Esophagus squamous epithelium (tissue), 5 donors: Measurements from ENCODE around the gene VRTN. TPM values are rescaled to one million over a fixed set of nuclear protein-coding genes. Genes with fewer than 3 reads are reported as not detected.
"Not testable (repeated sequence)": the region's sequence is repeated elsewhere in the genome, so short reads cannot be mapped to it uniquely, and the experiment has no call there.

Experiments used
- DNase-seq: peaks from one replicate; lab custom pipeline; 2025; lab: John Stamatoyannopoulos, UW
- H3K27ac ChIP-seq, 4 donors: fragments of 200-600 bp; sonication (generic); one replicate each; pipeline ENCODE4 v1.5.1; 2016 to 2019; ENCODE audit warnings: mild to moderate bottlenecking in 1 of 4
- H3K27me3 ChIP-seq, 4 donors: fragments of 200-600 bp; sonication (generic); 1 replicate in 3 of 4; 2 replicates in 1 of 4; pipeline versions ENCODE4 v1.5.1 to v1.6.0; 2017 to 2021; ENCODE audit warnings: antibody characterized with exemption in 1 of 4
- H3K36me3 ChIP-seq, 3 donors: fragments of 200-600 bp; sonication (generic); one replicate each; pipeline ENCODE4 v1.5.1; 2016 to 2019
- H3K4me1 ChIP-seq, 3 donors: fragments of 200-600 bp; sonication (generic); one replicate each; pipeline ENCODE4 v1.5.1; 2017 to 2019
- H3K4me3 ChIP-seq, 4 donors: fragments of 200-600 bp; sonication (generic); 1 replicate in 3 of 4; 2 replicates in 1 of 4; pipeline ENCODE4 v1.5.1; 2016 to 2019; ENCODE audit warnings: mild to moderate bottlenecking in 2 of 4, moderate library complexity in 1 of 4
- H3K9me3 ChIP-seq, 3 donors: fragments of 200-600 bp; sonication (generic); one replicate each; pipeline ENCODE4 v1.5.1; 2016 to 2019
- CTCF ChIP-seq, 6 experiments: fragments of 450-650 bp in 4 of 6; fragments of 200-600 bp in 2 of 6; sonication (generic) in 2 of 6; IDR thresholded peaks; one replicate each; pipeline ENCODE4 v1.5.1; 2016 to 2019; ENCODE audit warnings: antibody characterized with exemption in 6 of 6, mild to moderate bottlenecking in 4 of 6, moderate library complexity in 4 of 6
- POLR2A ChIP-seq, 4 donors: fragments of 450-650 bp; IDR thresholded peaks; one replicate each; pipeline ENCODE4 v1.6.1; 2017; ENCODE audit warnings: antibody characterized with exemption in 4 of 4, mild to moderate bottlenecking in 4 of 4, moderate library complexity in 3 of 4
- WGBS, 2 donors: methylation state at CpG; one replicate each; pipeline ENCODE4 v1.1.5; 2018; 5-methylcytosine and 5-hydroxymethylcytosine counted together
- intact Hi-C: fragments of 100-400 bp; cut with DNase I; formaldehyde crosslinking; loops from one replicate; pipeline ENCODE4 v1.15.0; 2022
- total RNA-seq, 4 donors: library from RNA; depleted of rRNA; stranded (reverse); fragments of >200 nt; gene quantifications; one replicate each; pipeline ENCODE4 v1.1.0, GENCODE V29; 2016
- donor health status: DM: yes; HTN: yes; CAD: no.

The VRTN gene
- total RNA-seq, 4 donors from 2014 or later, result not detected

DNA sequence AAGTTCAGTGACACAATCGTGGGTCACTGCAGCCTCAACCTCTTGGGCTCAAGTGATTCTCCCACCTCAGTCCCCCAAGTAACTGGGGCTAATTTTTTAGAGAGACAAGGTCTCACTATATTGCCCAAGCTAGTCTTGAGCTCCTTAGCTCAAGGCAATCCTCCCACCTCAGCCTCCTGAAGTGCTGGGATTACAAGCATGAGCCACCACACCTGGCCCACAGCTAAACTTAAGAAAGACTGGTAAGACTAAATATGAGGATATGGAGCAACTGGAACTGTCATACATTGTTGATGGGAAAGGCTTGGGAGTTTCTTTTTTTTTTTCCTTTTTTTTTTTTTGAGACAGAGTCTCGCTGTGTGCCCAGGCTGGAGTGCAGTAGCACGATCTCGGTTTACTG is 34.0 kb downstream of the VRTN start:
- 88 to 92% methylated on average over 4 of the region's 4 CpGs for WGBS, 2 donors

GRCh38 chr14:74389980-74390379 is 41.7 kb downstream of the VRTN start:
- 65 to 73% methylated on average over 7 of the region's 7 CpGs for WGBS, 2 donors
- no peak overlapping the region for H3K27ac ChIP-seq
- intact Hi-C loops, result no loop called here
- no peak for TF ChIP-seq CTCF (IDR thresholded peaks at IDR 0.05)
- no peak overlapping the region for H3K4me3 ChIP-seq
- H3K4me1 ChIP-seq, result peaks cover 0 to 4% (median 0%) of the 10 kb centered on the region in 3 donors
- peaks cover 0 to 18% (median 0%) of the 10 kb centered on the region in 4 donors for H3K27me3 ChIP-seq
- no peaks in the 10 kb centered on the region for H3K36me3 ChIP-seq
- DNase-seq, result no peak
- H3K9me3 ChIP-seq, result no peaks in the 10 kb centered on the region

More for the DNA sequence above, 34.0 kb downstream of the VRTN start:
- TF ChIP-seq POLR2A (IDR thresholded peaks at IDR 0.05) (no peak), CTCF (IDR thresholded peaks at IDR 0.05) (no peak)
- no peak for DNase-seq
- Histone ChIP-seq H3K9me3 (no peaks in the 10 kb centered on the region), H3K4me1 (no peaks in the 10 kb centered on the region), H3K27ac (no peak overlapping the region), H3K27me3 (no peaks in the 10 kb centered on the region), H3K36me3 (no peaks in the 10 kb centered on the region), H3K4me3 (no peak overlapping the region)
- intact Hi-C loops, result no loop called here

- intact Hi-C loops, H3K4me3 ChIP-seq, H3K27ac ChIP-seq, H3K4me1 ChIP-seq, DNase-seq, H3K36me3 ChIP-seq, H3K9me3 ChIP-seq: not testable (repeated sequence)
- peaks cover 0 to 23% (median 0%) of the 10 kb centered on the region in 4 donors for H3K27me3 ChIP-seq
- WGBS, 2 donors, result 90 to 91% methylated on average over 3 of the region's 3 CpGs
Measured at GRCh38 chr14:74390505-74390904, 42.2 kb downstream of the VRTN start.

DNA sequence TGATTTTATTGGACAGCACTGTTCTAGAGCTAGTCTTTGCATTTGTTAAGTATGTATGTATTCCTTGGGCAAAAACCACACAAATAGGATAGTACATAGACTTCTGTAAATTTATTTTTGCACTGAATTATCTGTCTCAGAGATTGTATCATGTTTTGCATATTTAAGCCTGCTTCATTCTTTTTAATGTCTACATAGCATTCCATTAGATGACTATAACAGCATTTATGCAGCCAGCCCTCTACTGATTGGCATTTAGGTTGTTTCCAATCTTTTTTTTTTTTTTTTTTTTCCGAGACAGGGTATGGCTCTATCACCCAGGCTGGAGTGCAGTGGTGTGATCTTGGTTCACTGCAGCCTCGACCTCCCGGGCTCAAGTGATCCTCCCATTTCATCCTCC is 43.2 kb downstream of the VRTN start:
- Histone ChIP-seq H3K9me3 (no peaks in the 10 kb centered on the region), H3K27me3 (peaks cover 0 to 29% (median 0%) of the 10 kb centered on the region in 4 donors), H3K36me3 (no peaks in the 10 kb centered on the region), H3K4me1 (peaks cover 0 to 4% (median 0%) of the 10 kb centered on the region in 3 donors), H3K27ac (no peak overlapping the region), H3K4me3 (no peak overlapping the region)
- intact Hi-C loops, result no loop called here
- 58 to 86% methylated on average over 3 of the region's 3 CpGs for WGBS, 2 donors
- TF ChIP-seq CTCF (IDR thresholded peaks at IDR 0.05) (no peak), POLR2A (IDR thresholded peaks at IDR 0.05) (no peak)
- no peak for DNase-seq

- H3K27ac ChIP-seq, result no peak overlapping the region
- WGBS, 2 donors, result 76 to 77% methylated on average over 11 to 16 of the region's 16 CpGs
- H3K9me3 ChIP-seq, result no peaks in the 10 kb centered on the region
- DNase-seq, result no peak
- no peak overlapping the region for H3K4me3 ChIP-seq
- no peaks in the 10 kb centered on the region for H3K36me3 ChIP-seq
- intact Hi-C loops, result no loop called here
- H3K27me3 ChIP-seq, result peaks cover 0 to 29% (median 0%) of the 10 kb centered on the region in 4 donors
- TF ChIP-seq POLR2A (IDR thresholded peaks at IDR 0.05) (no peak), CTCF (IDR thresholded peaks at IDR 0.05) (no peak)
- peaks cover 0 to 4% (median 0%) of the 10 kb centered on the region in 3 donors for H3K4me1 ChIP-seq
Measured at GRCh38 chr14:74392616-74393570, 44.6 kb downstream of the VRTN start.
